Muscle layer of colon (tissue), 2 donors: ENCODE data around the gene CDKAL1.

ENCODE experiments used
- H3K27ac ChIP-seq: one replicate; pipeline ENCODE4 v1.7.0; 2013; ENCODE audit warnings: low read depth, mild to moderate bottlenecking, low read length, moderate library complexity
- H3K27me3 ChIP-seq, 2 donors: one replicate each; pipeline ENCODE4 v1.7.0; 2013; ENCODE audit warnings: low read length in 2 of 2, mild to moderate bottlenecking in 2 of 2; ENCODE audit not compliant: insufficient read depth in 2 of 2, control insufficient read depth in 1 of 2
- H3K36me3 ChIP-seq: one replicate; pipeline ENCODE4 v1.7.0; 2013; ENCODE audit warnings: mild to moderate bottlenecking, low read length; ENCODE audit not compliant: insufficient read depth
- H3K4me1 ChIP-seq: one replicate; pipeline ENCODE4 v1.7.0; 2013; ENCODE audit warnings: mild to moderate bottlenecking, low read length; ENCODE audit not compliant: insufficient read depth
- H3K4me3 ChIP-seq, 2 donors: one replicate each; pipeline ENCODE4 v1.7.0; 2013; ENCODE audit warnings: low read length in 2 of 2, low read depth in 1 of 2, mild to moderate bottlenecking in 1 of 2, moderate library complexity in 1 of 2
- H3K9ac ChIP-seq: one replicate; pipeline ENCODE4 v1.7.0; 2013; ENCODE audit warnings: low read length
- H3K9me3 ChIP-seq: one replicate; pipeline ENCODE4 v1.7.0; 2013; ENCODE audit warnings: mild to moderate bottlenecking, low read length
- donor health status: abdominal sarcoma.
- donor health status: Adenocarcinoma of cecum.

The CDKAL1 gene

DNA sequence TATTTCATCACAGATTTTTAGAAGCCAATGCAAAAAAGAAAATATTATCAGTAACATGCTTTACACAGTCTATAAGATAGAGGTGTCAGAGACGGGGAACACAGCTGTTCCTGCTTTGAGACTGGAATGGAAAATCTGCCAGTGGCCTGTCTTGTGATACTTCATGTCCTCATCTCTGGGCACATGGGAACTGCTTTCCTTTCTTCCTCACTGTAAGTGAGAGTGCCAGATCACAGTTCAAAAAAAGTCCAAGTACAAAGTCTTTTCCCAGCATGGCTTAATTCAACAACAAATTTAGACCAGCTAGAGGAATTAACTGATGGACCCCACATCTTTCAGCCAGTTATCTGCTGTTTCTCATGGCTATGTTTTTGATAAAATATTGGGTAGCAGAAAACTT lies 490.4 kb downstream of the CDKAL1 start:
- H3K4me1 ChIP-seq, result no peaks in the 10 kb centered on the region
- H3K9ac ChIP-seq, result no peak overlapping the region
- peaks cover 6% of the 10 kb centered on the region for H3K36me3 ChIP-seq
- no peak overlapping the region for H3K4me3 ChIP-seq
- H3K9me3 ChIP-seq, result no peaks in the 10 kb centered on the region
- no peak overlapping the region for H3K27ac ChIP-seq
- no peaks in the 10 kb centered on the region for H3K27me3 ChIP-seq

DNA sequence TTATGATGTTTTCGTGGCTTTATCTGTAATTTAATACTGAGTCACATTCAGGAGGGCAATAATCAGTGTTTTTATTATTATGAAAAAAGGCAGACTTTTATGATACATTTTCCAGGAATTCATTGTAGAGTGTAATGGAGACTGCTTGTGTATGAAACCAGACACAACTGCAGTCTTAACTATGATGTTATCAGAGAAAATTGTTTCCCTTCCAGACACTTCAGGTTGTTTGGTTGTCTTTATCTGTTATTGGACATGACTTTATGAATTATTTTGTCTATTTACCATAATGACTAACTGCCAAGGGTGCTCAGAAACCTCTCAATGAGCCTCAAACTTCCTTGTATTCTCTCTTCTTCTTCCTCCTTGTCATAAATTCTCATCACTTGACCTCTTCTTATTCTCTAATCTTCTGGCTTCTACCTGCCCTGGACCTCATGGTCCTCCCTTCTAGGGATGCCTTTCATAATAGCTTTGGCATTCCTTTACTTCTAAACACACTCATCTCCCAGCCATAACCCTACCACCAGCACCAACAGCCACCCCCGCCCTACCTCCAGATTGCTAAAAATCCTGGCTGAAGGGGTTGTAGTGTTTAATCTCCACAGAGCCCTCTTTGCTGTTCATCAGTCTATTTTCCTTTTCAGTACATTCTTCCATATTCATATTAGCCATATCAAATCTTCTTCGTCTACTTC lies 492.5 kb downstream of the CDKAL1 start:
- Histone ChIP-seq H3K9me3 (no peaks in the 10 kb centered on the region), H3K27ac (no peak overlapping the region), H3K27me3 (no peaks in the 10 kb centered on the region), H3K4me1 (no peaks in the 10 kb centered on the region), H3K36me3 (peaks cover 6% of the 10 kb centered on the region), H3K9ac (no peak overlapping the region), H3K4me3 (no peak overlapping the region)

DNA sequence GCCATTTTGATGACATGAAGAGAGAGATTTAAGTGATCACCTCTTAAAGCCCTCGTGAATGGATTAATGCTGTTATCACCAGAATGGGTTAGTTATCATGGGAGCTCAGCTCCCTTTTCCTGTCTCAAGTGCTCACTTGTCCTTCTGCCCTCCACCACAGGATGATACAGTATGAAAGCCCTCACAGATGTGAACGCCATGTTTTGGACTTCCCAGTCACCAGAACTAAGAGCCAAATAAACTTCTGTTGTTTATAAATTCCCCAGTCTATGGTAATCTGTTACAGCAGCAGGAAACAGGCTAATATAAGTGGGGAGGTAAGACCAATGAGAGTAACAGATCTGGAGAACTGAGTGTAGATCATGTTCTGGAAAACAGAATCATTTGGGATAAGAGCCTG lies 493.2 kb downstream of the CDKAL1 start:
- Histone ChIP-seq H3K9ac (no peak overlapping the region), H3K27me3 (no peaks in the 10 kb centered on the region), H3K4me1 (no peaks in the 10 kb centered on the region), H3K36me3 (peaks cover 6% of the 10 kb centered on the region), H3K4me3 (no peak overlapping the region), H3K9me3 (no peaks in the 10 kb centered on the region), H3K27ac (no peak overlapping the region)

DNA sequence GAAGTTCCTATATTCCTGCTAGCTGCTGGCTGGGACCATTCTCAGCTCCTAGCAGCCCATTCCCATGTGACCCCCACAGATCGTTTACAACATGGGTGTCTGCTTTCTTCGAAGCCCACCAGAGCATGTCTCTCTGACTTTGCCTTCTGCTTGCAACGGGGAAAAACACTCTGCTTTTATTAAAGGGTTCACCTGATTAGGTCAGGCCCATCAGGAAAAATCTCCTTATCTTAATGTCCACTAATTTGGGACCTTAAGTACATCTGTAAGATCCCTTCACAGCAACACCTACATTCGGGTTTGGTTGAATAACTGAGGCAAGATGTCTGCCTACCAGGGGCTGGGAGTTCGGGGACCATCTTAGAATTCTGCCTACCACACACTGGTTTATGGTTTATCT lies 496.9 kb downstream of the CDKAL1 start:
- H3K27me3 ChIP-seq, result no peaks in the 10 kb centered on the region

DNA sequence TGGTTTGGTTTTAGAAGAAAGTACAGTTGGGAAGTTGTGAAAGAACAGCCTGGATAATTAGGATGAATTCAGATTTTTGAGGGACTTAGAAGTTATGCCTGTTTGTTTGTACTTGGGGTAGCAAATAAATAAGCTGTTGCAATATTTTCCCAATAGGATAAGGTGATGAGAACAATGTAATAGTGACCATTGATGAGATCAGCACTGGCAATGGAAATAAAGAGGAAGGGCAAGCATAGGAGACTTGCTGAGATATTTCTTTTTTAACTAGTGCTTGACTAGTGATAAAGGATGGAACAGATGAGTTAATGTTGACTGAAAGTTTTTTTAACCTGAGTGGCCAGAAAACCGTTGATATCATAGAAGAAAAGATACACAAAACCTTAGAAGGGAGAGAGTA lies 498.8 kb downstream of the CDKAL1 start:
- no peaks in the 10 kb centered on the region for H3K27me3 ChIP-seq
- no peaks in the 10 kb centered on the region for H3K9me3 ChIP-seq
- H3K27ac ChIP-seq, result no peak overlapping the region
- no peaks in the 10 kb centered on the region for H3K4me1 ChIP-seq
- no peaks in the 10 kb centered on the region for H3K36me3 ChIP-seq
- no peak overlapping the region for H3K4me3 ChIP-seq
- no peak overlapping the region for H3K9ac ChIP-seq

More for the DNA sequence above, 496.9 kb downstream of the CDKAL1 start:
- Histone ChIP-seq H3K4me1 (no peaks in the 10 kb centered on the region), H3K4me3 (no peak overlapping the region), H3K9me3 (no peaks in the 10 kb centered on the region), H3K27ac (no peak overlapping the region), H3K9ac (no peak overlapping the region), H3K36me3 (peaks cover 6% of the 10 kb centered on the region)

DNA sequence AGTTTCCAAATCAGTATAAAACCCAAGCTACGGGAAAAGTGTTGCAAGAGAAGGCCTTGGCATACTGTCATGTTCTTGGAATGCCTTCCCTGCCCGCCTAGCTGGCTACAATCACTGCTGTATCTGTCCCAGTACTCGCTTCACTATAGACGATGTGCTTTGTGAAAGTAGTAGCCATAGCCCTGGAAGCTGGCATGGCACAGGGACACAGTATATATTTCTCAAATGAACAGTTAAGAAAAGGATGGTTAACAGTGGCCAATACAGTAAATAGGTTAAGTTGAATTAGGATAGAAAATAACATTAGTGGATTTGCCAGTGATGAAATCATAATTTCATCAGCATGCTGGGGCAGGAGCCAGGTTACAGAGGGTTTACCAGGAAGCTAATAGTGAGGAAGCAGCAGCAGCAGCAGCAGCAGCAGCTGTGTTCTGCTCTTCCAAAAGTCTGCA lies 499.3 kb downstream of the CDKAL1 start:
- Histone ChIP-seq H3K27ac (no peak overlapping the region), H3K4me3 (no peak overlapping the region), H3K9ac (no peak overlapping the region)

DNA sequence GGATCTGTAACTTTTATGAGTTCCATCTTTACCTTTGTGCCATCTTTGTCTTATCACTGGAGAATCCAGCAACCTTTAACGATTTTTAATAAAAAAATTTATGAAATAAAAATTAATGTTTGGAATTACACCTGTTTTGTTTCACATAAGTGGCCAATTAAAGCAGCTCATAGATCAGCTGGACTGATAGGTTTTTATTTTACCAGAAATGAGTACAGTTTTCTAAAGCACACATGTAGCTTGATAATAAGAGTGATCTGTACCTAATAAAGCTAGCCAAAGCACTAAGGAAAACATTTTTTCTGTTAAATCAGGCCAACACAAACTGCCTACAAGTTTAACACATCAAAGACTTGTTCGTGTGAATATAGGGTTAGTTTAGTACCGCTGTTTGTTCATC lies 500.1 kb downstream of the CDKAL1 start:
- Histone ChIP-seq H3K4me3 (no peak overlapping the region), H3K36me3 (no peaks in the 10 kb centered on the region), H3K9me3 (no peaks in the 10 kb centered on the region), H3K9ac (no peak overlapping the region), H3K27ac (no peak overlapping the region), H3K4me1 (no peaks in the 10 kb centered on the region), H3K27me3 (no peaks in the 10 kb centered on the region)

More for the DNA sequence above, 499.3 kb downstream of the CDKAL1 start:
- H3K27me3 ChIP-seq, result no peaks in the 10 kb centered on the region
- no peaks in the 10 kb centered on the region for H3K9me3 ChIP-seq
- H3K4me1 ChIP-seq, result no peaks in the 10 kb centered on the region
- H3K36me3 ChIP-seq, result no peaks in the 10 kb centered on the region

DNA sequence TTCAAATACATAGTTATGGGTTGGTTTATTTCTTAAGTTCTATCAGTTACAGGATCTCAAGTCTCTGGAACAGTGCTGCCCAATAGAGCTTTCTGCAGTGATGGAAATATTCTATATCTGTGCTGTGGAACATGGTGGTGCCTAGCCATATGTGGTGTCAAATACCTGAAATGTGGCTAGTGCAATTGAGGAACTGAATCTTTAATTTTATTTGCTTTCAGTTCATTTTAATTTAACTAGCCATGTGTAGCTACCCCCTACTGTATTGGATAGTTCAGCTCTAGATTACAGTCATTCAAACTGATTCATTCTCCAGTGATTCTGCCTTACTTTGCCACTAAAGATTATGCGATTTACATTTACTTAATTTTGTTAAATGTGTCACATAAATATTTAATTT lies 503.2 kb downstream of the CDKAL1 start:
- Histone ChIP-seq H3K27ac (no peak overlapping the region), H3K4me1 (no peaks in the 10 kb centered on the region), H3K27me3 (no peaks in the 10 kb centered on the region), H3K36me3 (no peaks in the 10 kb centered on the region), H3K9me3 (no peaks in the 10 kb centered on the region), H3K9ac (no peak overlapping the region), H3K4me3 (no peak overlapping the region)

DNA sequence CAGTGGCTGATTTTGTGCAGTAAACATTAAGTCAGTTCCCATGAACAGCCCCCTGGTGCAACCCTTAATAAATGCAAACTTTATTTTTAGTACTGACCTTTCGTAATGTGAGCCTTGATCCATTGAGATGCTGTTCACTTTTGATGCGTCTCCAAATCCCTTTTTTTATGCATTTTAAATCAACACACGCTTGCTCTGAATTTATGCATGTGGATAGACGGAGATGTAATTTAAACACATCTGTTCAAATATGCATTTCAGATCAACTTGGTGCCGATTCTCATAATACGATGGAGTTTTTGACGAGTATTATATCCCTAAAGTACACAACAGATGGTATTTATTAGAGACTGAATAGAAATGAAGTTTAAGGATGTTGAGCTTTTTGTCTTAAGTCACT lies 505.7 kb downstream of the CDKAL1 start:
- peaks cover 2% of the 10 kb centered on the region for H3K4me1 ChIP-seq
- no peaks in the 10 kb centered on the region for H3K36me3 ChIP-seq
- H3K9me3 ChIP-seq, result no peaks in the 10 kb centered on the region
- no peak overlapping the region for H3K4me3 ChIP-seq
- no peaks in the 10 kb centered on the region for H3K27me3 ChIP-seq
- no peak overlapping the region for H3K27ac ChIP-seq
- H3K9ac ChIP-seq, result no peak overlapping the region

DNA sequence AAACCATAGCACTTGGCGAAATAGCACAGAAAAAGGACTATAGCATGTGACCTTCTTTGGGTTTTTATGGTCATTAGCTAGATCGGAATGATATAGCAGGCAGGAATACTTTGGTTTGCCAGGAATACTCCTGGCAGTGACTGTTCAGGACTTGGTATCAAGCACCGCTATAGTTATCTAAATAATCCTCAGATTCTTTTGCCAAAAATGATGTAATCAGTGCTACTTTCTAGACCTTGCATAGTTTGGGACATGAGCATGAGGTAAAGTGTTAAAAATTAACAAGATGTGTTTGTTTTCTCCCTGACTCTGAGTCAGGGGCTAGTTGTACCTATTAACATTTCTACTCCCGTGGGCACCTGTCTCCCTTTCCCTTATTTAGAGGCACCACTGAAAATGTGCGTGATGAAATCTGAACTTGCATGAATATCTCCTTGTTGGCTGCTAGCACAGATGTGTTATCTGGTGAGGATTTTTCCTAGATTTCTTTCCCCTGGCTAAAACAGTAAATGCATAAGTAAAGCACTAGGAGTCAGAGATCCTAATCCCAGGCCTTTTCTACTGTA lies 511.0 kb downstream of the CDKAL1 start:
- no peak overlapping the region for H3K4me3 ChIP-seq
- no peaks in the 10 kb centered on the region for H3K36me3 ChIP-seq
- no peak overlapping the region for H3K9ac ChIP-seq
- H3K9me3 ChIP-seq, result no peaks in the 10 kb centered on the region
- H3K4me1 ChIP-seq, result peaks cover 16% of the 10 kb centered on the region
- H3K27me3 ChIP-seq, result no peaks in the 10 kb centered on the region
- no peak overlapping the region for H3K27ac ChIP-seq

DNA sequence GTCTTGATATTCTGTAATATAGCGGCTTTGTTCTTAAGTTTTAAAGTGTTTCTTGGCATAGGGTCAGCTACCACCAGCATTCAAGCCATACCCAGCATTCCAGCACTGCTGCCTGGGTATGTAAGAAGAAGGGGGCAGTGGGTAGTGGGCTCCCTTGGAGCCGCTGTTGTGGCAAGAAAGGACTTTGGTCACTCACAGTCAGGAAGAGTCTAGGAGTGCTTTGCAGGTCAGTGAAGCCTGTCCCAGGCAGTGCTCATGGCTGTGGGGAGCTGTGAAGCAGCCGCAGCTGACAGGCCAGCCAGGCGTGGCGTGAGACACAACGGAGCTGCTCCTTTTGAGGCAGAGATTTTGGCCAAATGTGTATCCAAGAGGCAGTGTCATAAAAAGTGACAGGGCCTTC lies 512.0 kb downstream of the CDKAL1 start:
- H3K9me3 ChIP-seq, result no peaks in the 10 kb centered on the region
- H3K4me3 ChIP-seq, result no peak overlapping the region
- H3K4me1 ChIP-seq, result peaks cover 16% of the 10 kb centered on the region
- H3K27me3 ChIP-seq, result no peaks in the 10 kb centered on the region
- no peaks in the 10 kb centered on the region for H3K36me3 ChIP-seq
- H3K9ac ChIP-seq, result no peak overlapping the region
- H3K27ac ChIP-seq, result no peak overlapping the region

DNA sequence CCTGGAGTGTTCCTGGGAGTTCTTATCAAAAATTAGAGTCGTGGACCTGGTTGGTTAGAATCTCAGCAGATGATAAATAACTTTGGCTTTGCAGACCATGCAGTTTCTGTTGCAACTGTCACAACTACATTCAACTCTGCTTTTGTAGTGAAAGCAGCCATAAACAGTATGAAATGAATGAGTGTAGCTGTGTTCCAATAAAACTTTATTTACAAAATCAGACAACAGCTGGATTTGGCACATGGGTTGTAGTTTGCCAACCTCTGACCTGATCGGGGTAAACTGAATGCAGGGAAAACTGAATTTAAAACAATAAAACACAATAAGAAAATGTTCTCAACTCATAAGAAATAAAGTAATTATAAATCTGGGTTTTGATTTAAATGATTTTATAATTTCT lies 513.8 kb downstream of the CDKAL1 start:
- Histone ChIP-seq H3K36me3 (no peaks in the 10 kb centered on the region), H3K9me3 (no peaks in the 10 kb centered on the region), H3K4me1 (peaks cover 16% of the 10 kb centered on the region)

More for the DNA sequence above, 513.8 kb downstream of the CDKAL1 start:
- Histone ChIP-seq H3K4me3 (no peak overlapping the region), H3K9ac (no peak overlapping the region), H3K27me3 (no peaks in the 10 kb centered on the region), H3K27ac (no peak overlapping the region)
